HG03175 (cell line): ENCODE results near the gene TRPM3.

Experiments used
- ATAC-seq: cut with Tn5 transposase; IDR thresholded peaks from one replicate; pipeline ENCODE4 v1.9.1; 2021; ENCODE audit warnings: mild to moderate bottlenecking, moderate library complexity; ENCODE audit not compliant: unreplicated experiment

TRPM3 gene

DNA sequence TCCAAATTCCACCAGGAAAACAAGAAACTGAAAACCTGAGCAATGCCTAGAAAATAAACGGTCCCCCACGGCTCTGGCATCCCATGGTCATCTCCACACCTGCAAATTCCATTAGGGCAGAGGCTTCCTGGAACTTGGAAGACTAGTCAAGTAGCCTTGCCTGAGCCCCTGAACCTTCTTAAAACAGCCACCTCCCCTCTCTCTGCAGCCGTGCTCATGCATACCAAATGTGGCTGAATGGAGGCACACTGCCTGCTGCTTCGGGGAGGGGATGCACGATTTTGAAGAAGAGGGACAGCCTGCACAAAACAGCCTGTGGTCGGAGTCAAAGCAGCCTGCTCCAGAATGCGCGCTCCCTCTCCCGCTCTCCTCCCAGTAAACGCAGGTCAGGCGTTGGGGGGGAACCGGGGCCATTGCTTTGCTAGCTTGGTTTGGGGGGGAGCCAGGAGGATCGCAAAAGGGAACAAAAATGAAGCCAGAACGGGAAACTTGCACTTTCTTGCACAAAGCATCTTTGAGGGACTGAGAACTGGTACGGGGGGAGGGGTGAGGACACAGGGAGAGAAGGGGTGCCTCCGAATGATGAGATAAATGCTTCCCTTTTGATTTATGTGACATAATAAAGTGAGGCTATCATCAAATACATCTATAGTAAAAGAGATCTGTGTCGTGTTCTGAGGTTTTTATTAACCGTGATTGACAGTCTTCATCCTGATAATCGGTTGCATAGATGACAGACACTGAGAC, at the start of gene TRPM3:
Gene TRPM3 (minus strand): TSS at position 347 of the 747 bp plus-strand sequence. CDS start 267 bp downstream, at position 80.
- ATAC-seq = no peak

DNA sequence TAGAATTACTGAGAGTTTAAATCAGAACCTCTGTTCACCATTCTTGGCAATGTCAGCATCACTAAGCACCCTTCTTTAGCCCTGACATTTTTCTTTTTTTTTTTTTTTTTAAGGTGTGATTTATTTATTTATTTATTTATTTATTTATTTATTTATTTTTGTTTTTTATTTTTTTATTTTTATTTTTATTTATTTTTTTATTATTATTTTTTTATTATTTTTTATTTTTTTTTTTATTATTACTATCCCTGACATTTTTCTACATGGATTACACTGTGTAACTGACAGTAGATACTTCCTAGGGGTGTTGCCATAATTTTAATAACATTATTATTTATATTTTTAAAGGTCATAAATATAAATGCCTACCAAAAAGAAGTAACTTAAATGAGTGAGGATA, 47.0 kb upstream of the TRPM3 start:
- no peak for ATAC-seq

DNA sequence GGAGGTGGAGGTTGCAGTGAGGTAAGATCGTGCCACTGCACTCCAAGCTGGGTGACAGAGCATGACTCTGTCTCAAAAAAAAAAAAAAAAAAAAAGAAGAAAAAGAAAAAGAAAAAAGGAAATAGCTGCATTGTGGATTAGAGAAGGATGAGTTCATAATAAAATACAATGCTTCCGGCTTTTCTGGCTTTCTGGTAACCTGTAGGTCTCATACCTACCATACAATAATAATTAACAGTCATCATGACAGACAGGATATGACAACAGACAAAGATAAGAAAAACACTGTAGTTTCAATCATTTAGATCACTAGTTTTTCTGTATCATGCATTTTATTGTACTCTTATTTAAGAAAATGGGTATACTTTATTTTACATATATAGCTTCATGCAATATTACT, 40.7 kb upstream of the TRPM3 start:
- ATAC-seq = no peak

DNA sequence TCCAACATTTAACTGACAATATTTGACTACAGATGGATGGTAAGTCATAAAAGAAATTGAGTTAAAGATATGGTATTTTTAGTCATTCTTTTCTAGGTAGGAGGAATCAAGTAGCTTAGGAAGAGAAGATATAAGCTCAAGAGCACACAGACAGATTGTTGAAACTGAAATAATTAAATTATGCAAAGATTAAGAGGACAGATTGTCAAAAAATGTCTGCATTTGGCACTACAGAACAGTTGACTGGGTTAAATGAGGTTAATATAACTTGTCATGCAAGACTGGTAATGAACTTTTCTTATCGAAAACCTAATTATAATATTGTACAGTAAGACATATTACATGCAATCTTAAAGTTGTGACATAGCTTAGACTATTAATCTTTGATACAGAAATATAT, 36.3 kb upstream of the TRPM3 start:
- no peak for ATAC-seq

DNA sequence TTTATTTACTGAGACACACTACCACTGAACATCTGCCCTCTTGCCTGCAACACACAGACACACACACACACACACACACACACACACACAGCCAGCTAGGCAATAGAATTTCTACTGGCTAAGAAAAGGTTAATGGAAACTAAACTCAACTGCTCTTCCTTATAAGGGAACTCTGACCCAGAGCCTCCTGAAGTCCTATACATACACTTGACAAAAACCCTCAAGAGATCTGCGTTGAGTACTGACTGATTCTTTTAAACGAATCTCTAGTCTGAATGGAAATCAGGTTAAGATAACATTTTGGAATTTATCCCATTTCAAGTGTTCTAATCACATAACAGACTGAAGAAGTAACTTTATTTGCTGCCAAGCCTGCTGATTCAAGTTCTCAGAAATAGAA, 25.9 kb upstream of the TRPM3 start:
- ATAC-seq = no peak

DNA sequence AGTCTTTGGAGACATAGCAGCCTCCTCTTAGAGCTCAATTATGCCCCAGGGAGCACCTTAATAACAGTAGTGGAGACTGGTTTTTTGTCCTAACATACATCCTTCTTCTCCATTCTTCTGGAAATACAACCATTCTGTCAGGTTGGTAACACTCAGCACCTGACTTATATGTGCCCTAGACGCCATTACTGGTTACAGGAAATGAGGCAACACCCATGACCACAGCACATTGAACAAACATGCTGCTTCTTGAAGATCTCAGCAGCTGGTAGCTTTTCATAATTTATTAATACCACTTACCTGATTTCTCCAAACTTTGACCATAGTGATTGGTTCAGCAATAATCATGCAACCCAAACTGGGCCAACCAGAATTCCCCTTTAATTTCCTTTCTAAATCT, 25.1 kb upstream of the TRPM3 start:
- no peak for ATAC-seq

DNA sequence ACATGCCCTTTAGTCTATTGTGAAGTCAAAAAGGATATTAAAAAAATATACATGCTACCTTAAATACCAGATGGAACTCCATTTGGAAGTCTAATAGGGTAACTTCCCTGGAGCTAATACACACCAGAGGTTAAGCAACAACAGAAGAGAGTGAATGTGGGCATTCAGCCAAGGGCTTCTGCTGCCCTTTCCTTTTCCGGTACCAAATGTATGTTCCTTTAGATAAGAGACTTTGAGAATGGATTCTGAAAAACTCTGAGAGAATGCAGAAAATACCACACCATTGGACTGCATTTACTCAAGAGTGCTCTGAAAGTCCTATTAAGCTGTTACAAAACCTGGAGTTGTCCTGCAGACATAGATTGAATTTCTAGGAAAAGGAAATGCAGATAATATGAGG, 23.8 kb upstream of the TRPM3 start:
- ATAC-seq = no peak

DNA sequence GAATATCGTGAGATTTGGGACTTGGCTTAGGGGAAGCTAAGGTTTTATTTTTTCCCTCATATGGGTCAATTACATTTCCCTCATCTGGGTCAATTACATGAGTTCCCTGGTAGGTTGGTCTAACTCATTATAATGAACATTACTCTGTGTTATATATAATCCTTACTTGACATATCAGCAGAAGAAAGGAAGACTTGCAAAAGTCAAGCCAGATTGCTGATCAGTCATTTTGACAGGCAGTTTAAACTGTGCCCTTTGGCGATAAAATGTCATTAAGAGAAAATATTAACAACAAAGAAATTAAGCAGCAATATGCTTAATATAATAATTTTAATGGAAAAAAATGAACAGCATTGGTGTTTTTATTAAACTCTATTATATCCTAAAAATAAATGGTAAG, 23.1 kb upstream of the TRPM3 start:
- no peak for ATAC-seq

DNA sequence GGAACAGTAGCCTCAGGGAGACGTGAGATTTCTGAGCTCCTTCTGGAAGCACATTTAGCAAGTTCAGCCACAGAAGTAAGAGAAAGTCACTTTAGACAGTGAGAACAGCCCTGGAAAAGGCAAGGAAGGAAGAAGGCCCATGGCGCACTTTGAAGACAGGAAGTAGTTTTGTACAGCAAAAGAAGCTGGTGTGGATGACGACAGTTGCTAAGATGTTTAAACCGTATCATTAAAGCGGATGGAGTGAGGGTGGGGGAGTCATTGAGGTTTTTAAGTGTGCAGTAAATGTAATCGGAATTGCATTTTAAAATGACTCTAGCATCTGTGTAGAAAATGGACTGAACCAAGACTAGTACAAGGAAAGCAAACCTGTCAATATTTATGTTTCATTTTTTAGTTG, 15.3 kb upstream of the TRPM3 start:
- ATAC-seq = no peak

DNA sequence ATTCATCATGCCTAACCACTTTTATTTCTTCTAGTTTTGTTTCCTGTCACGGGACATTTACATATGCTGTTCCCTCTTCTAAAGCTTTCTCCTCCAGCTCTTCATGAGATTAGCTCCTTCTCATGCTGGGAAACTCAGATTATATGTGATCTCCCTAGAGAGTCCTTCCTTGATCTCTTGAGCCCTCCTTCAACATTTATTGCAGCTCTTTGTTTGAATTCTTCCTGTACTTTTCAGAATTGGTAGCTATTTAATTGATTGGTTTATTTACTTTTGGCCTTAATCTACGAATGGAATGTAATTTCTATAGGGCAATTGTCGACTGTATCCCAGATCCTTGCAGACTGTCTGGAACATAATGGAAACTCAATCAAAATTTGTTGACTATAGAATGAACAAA, 9.7 kb upstream of the TRPM3 start:
- no peak for ATAC-seq

DNA sequence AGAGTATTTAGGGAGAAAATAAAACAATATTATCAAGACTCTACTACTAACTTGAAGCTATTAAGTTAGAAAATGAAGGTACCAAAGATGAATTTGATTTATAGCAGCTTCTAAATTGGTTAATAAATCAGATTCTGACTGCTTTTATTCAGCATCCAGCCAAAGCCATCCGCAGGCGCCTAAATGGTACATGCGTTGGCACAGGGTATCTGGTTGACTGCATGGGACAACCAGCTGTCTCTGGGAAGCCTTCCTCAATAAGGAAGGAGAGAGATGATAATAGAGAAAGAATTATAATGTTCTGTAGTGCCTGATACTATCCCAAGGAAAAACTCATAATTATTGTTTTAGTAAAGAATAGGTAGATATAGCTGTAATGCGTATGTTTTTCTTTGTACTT, 9.1 kb upstream of the TRPM3 start:
- ATAC-seq = no peak

DNA sequence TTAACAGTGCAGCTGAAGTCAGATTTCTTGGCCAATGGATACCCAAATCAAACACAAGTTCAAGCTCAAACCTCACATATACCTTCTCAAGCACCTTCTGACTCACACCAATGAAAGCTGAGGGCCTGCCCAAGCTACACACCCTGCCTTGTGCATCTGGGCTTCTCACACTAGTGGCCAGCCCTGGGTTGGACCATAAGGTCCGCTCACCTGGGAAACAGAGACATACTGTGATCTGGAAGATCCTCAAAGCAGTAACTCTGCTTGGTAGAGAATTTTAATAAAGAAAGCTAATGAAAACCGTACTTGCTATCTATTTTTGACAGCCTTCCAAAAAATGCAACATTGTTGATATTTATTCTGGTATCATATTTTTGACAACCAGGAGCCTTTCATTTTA, 7.4 kb upstream of the TRPM3 start:
- ATAC-seq = no peak

DNA sequence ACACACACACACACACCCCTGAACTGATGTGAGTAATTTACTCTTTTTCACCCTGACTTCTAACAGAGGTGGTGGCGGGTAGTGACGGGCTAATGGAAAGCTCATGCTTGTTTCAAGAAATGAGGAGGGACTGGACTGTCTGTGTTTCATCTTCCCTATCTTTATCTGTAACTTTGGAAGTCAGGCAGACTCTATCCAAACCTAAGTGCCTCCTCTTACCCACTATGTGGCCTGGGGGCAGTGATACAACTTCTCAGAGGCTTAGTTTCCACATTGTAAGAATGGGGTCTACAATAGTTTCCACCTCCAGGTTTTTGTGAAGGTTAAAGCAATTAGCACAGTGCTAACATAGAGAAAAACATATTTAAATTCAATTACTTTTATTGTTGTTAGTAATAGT, 5.9 kb upstream of the TRPM3 start:
- ATAC-seq = no peak

DNA sequence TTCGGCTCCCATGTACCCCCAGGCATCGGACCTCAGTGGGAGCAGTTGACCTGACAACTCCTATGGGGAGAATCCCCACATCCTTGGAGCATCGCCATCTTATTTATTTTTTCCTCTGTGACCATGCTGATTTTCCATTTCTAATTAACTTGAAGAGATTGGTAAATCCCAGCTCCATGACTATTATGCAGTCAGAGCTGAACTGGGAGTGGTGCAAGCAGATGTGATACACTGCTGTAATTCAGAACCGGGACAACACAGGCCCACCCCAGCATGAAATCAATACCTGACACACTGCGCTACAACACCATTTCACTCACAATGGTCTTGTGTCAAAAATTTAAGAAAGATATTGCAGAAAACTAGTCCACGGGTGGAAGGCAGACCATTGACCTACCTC, 1.0 kb upstream of the TRPM3 start:
- ATAC-seq = no peak

DNA sequence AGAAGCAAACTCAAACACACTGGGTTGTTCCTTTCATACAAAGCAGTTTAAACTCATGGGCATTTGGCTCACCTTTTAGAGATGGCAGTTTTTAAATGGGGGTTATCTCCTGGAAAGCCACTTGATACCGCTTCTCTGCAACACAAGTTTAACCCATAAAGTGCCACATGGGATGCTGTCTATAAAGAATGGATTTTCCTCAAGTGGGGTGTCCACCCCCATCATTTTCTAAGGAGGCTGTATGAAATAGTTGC, 528 bp upstream of the TRPM3 start:
- ATAC-seq = no peak

DNA sequence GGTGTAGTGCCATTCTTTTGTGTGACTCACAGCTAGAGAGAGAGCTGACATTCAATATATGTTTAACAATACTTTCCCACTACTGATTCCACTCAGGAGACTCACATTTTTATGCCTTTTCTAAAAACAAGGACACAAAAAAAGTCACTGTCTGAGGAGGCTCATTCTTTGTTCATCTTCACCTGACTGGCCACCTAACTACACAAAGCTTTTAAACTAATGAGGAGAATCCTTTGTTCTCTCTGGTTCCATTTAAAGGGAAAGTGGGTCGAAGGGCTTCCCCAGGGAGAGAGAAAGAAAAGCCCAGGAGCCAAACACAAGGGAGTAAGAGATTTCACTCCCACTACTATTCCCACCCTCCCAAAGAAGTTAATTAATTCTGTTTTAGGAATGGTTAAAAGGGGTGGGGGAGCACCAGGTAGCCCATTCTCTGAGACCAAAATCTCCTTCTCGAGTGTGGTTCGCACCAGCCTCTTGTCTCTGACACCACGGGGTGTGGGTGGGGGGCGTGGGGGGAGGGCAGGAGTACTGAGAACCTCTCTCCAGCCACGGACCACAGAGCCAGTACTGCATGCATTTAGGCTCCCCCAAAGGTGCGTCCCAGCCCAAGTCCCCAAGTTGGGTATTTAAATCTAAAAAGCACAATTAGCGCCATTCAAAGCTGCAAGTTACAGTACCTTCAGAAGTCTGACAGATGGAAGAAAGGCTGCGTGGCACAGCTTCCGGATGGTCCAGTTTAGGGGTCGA, 747 bp downstream of the TRPM3 start:
- no peak for ATAC-seq

DNA sequence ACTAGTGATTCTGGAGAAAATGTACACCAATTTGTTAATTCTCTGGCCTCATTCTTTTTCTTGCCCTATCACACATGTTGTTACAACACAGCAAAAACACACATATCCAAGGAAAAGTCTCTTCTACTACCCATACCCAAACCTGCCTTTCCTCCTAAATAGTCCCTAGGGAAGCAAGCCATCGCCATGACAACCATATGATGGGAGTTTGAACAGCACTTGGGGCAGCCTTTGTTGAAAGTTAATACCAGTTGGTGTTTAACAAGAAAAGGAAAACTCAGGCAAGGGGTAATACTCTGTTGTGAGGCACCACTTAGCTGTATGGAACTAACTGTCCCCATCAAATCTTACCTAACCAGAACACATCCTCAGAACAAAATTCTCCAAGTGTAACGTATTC, 1.7 kb downstream of the TRPM3 start:
- ATAC-seq = no peak

DNA sequence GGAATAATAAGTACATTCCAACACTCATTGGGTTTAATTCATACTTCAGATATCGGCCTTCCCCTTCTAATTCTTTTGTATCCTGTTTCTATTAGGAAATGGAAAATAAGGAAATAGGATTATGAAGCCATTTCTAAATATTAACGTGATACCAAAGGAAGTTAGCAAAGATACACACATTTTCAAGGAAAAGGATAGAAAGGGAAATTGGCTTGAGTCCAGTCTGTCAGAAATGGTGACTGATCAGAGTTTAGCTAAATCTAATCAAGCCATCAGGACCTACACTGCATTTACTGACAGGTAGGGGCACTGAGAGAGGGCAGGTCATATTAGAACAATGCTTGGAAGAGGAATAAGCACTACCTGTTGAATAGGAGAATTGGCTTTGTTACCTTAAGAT, 3.1 kb downstream of the TRPM3 start:
- no peak for ATAC-seq

DNA sequence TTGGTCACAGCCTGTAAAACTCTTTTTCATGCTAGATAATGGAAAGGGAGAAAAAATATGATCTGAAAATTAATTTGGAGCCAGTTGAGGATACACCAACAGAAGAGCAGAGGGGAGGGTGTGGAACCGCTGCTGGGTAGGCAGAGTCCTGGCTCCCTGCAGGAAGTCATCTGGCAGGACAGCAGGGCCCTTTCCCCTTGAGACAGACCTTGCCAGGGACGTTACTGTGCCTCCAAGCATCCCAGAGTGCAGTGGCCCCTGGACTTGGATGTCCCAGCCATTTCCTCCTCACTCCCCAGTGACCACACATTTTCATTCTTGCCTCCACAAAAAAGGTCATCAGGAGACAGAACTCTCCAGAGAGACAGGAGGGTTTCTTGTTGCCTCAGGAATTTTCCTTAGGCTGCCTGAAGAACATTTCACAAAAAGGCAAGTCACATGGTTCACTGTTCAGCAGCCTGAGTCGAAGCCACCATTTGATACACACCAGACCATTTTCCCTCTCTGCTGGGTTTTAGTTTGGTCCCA, 5.9 kb downstream of the TRPM3 start:
- ATAC-seq = no peak

DNA sequence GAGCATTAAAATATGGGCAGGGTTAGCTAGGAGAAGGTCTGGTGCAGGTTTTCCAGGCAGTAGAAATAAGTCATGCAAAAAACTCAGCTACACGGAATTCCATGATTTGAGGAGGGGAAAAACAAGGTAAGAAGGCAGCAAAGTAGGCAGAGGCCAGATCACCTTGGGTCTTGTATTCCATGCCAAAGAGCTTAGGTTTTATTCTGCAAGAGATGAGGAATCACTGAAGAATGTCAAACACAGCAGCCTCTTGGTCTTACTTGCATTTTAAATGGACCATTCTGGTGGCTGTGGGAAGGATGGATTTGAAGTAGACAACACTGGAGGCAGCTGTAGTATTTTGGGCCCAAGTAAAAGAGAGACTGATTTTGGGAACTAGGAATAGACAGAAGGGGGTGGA, 8.6 kb downstream of the TRPM3 start:
- ATAC-seq = no peak

DNA sequence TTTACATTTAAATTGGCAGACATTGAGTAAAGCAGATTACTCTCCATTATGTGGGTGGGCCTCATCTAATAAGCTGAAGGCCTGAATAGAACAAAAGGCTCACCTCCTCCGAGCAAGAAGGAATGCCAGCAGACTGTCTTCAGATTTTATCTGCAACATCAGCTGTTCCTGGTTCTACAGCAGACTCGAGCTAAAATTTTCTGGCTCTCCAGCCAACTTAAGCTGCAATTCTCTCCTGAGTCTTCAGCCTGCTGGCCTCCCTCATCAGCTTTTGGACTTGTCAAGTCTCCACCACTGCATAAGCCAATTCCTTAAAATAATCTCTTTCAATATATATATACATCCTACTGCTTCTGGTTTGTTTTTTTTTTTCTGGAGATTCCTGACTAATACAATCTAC, 12.5 kb downstream of the TRPM3 start:
- ATAC-seq = no peak

DNA sequence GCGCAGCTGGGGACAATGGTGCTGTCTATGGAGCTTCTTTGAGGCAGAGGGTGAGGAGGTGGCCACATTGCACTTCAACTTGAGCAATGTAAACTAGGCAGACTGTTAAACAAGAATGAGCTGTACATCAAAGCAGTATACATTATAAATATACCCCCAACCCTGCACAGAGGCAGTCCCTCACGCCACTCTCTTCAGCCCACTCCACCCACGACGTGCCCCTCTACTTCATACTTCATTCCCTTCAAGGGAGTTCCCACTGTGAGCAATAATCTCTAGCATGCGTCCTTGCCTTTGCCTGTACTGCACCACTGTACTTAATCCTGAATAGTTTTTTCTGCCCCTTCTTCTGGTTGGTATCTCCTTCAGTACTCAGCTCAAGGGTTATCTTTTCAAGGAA, 14.4 kb downstream of the TRPM3 start:
- ATAC-seq = no peak

DNA sequence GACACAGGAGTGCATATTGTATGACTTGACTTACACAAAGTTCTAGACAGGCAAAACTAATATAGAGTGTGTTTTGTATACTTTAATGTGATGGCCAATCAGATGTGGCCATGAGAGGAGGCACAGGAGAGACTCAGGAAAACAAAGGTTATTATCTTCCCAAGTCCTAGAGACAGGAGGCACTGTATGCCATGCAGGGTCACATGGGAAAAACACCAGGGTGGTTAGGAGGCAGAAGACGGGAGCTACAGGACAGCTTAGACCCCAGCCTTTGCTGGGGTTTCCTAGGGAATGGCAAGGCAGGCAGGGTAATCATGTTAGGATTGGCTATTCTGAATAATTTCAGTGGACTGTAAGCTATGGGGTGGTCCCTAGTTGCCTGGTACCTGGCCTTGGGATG, 16.2 kb downstream of the TRPM3 start:
- ATAC-seq = no peak
